ENCODE results near the gene ACRV1. TPM values are rescaled to one million over a fixed set of nuclear protein-coding genes. Genes with fewer than 3 reads are reported as not detected.
"Not testable (repeated sequence)": the region's sequence is repeated elsewhere in the genome, so short reads cannot be mapped to it uniquely, and the experiment has no call there.

ACRV1 gene, protein sequence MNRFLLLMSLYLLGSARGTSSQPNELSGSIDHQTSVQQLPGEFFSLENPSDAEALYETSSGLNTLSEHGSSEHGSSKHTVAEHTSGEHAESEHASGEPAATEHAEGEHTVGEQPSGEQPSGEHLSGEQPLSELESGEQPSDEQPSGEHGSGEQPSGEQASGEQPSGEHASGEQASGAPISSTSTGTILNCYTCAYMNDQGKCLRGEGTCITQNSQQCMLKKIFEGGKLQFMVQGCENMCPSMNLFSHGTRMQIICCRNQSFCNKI
- total RNA-seq, result not detected in 2 replicates

DNA sequence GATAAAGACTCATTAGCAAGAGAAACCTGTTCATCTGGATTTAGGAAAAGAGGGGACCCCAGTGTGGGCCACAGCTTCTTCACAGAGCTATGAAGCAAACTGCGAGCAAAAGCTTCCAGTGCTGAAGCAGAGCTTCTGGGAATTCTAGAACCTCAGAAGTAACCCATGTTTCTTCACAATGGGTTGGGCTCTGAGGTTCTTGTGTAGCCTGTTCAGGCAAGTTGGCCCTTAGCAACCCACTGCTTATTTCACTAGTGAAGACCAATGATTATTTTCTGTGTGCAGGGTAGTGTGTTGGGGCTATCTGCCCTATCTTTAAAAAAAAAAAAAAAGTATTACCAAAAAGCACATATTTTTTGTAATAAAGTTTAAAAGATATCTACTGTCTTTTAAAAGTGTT lies at the start of gene ACRV1:
Gene ACRV1 (minus strand): TSS at position 101 of the 400 bp plus-strand sequence. CDS start 67 bp downstream, at position 34.
- H3K4me3 ChIP-seq (ENCODE audit: low read depth, low read length), result no peak within 1 kb of the TSS
- TF ChIP-seq, protein P1, sequence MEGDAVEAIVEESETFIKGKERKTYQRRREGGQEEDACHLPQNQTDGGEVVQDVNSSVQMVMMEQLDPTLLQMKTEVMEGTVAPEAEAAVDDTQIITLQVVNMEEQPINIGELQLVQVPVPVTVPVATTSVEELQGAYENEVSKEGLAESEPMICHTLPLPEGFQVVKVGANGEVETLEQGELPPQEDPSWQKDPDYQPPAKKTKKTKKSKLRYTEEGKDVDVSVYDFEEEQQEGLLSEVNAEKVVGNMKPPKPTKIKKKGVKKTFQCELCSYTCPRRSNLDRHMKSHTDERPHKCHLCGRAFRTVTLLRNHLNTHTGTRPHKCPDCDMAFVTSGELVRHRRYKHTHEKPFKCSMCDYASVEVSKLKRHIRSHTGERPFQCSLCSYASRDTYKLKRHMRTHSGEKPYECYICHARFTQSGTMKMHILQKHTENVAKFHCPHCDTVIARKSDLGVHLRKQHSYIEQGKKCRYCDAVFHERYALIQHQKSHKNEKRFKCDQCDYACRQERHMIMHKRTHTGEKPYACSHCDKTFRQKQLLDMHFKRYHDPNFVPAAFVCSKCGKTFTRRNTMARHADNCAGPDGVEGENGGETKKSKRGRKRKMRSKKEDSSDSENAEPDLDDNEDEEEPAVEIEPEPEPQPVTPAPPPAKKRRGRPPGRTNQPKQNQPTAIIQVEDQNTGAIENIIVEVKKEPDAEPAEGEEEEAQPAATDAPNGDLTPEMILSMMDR (conservative IDR thresholded peaks at IDR 0.05; ENCODE audit: low read depth, low read length), result no peak
- no peak for DNase-seq (ENCODE audit: low read depth)

DNA sequence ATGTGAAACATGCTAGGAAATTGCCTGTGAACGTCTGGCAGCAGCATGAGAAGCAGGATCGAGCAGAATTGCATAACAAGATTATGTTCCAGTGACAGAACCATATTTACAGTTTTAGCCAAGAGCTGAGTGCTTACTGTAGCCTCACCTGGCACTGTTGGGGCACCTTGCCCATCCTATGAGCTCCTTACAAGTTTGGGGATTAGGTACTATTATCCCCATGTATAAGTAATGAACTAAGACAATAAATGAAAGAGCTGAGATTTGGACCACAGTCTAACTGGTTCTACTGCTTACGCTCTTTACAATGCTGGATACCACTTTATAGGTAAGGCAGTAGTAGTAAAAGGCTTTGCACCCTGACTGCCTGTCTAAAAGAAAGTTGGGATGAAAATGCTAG lies 48.3 kb upstream of the ACRV1 start:
- TF ChIP-seq, protein P1 (conservative IDR thresholded peaks at IDR 0.05; ENCODE audit: low read depth, low read length), result no peak
- DNase-seq (ENCODE audit: low read depth), result no peak
- no peak overlapping the region for H3K4me3 ChIP-seq (ENCODE audit: low read depth, low read length)

DNA sequence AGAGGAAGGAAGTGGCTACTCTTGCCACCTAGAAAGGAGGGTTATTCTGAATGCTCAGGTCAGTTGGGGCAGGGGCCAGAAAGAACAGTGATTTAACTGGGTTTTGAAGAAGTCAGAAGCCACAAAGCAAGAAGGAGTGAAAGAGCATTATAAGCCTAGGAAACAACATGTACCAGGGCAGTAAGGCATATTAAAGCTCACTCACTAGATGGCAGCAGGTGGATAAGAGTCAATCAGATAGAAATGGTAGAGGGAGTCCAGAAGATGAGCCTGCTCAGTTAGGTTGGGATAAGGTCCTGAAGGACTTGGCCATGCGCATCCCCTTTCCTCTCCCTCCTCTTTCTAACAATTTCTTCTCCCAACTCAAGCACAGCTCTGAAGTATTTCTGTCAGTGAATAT lies 43.5 kb upstream of the ACRV1 start:
- no peak overlapping the region for H3K4me3 ChIP-seq (ENCODE audit: low read depth, low read length)
- DNase-seq (ENCODE audit: low read depth), result no peak

DNA sequence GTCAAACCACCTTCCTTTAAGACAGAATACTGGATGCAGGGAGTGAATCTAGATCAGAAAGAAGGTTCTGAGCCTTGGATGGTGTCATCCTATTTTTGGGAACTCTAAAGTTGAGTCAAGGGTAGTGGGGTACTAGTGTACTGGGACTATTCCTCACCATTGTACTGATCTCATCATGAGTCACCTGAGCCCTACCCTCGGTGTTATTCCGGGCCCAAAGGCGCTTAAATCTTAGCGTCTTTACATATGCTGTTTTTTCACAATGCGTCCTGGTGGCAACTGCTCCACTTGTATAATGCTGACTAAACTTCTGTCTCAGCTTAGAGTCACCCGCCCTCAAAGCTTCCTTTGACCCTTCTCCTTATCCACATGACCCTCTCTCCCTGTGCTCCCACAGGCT lies 40.1 kb upstream of the ACRV1 start:
- no peak for DNase-seq (ENCODE audit: low read depth)
- TF ChIP-seq, protein P1 (conservative IDR thresholded peaks at IDR 0.05; ENCODE audit: low read depth, low read length), result no peak

More for the DNA sequence above, 43.5 kb upstream of the ACRV1 start:
- TF ChIP-seq, protein P1 (conservative IDR thresholded peaks at IDR 0.05; ENCODE audit: low read depth, low read length), result peak; percentile 43

DNA sequence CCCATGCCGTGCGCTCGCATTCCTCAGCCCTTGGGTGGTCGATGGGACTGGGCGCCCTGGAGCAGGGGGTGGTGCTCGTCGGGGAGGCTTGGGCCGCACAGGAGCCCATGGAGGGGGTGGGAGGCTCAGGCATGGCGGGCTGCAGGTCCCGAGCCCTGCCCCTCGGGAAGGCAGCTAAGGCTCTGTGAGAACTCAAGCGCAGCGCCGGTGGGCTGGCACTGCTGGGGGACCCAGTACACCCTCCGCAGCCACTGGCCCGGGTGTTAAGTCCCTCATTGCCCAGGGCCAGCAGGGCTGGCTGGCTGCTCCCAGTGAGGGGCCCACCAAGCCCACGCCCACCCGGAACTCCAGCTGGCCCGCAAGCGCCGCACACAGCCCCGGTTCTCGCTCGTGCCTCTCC lies 24.0 kb upstream of the ACRV1 start:
- H3K4me3 ChIP-seq (ENCODE audit: low read depth, low read length); DNase-seq (ENCODE audit: low read depth): not testable (repeated sequence)

More for the DNA sequence above, 40.1 kb upstream of the ACRV1 start:
- H3K4me3 ChIP-seq (ENCODE audit: low read depth, low read length), result no peak overlapping the region

DNA sequence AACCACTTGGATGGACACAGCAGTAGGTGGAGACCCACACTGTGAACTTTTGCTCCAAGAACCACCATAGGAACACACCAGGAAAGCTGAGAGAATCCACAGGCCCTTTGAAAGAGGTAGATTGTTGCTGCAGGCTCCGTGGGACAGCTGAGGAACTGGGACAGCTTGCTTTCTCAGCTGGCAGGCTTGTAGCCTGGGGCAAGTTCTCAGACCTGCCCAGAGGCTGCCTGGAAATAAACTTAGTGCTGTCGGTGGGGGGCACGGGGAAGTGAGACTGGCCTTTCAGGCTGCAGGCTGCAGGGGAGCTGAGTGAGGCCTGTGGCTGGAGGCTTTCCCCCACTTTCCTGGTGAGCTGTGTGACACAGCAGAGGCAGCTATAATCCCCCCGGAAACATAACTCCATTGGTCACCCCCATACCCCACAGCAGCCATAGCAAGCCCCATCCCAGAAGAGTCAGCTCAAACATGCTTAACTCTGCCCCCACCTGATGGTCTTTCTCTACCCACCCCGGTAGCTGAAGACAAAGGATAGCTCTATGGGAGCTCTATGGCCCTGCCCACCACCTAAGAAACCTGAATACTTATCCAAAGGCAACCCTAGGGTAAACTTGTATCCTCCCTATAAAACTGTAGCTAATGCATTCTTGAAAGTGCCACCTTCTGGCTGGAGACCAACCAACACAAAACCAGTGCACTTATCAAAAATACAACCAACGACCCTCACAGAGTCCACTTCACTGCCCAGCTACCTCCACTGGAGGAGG lies 21.4 kb upstream of the ACRV1 start:
- DNase-seq (ENCODE audit: low read depth), result no peak
- TF ChIP-seq, protein P1 (conservative IDR thresholded peaks at IDR 0.05; ENCODE audit: low read depth, low read length), result no peak

DNA sequence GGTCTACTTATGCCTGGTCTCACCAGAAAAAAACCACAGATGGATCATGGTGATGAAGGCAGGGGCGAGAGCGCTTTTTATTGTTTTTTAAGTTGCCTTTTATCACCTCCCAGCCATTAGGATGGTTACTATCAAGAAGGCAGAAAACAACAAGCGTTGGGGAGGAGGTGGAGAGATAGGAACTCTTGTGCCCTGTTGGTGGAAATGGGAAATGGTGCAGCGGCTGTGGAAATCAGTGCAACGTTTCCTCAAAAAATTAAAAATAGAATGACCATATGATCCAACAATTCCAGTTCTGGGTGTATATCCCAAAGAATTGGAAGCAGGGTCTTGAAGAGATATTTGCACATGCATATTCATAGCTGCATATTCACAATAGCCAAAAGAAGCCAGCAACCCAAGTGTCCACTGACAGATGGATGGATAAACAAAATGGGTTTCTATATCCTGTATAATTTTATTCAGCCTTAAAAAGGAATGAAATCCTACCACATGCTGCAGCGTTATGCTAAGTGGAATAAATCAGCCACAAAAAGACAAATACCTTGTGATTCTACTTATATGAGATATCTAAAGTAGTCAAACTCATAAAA lies 20.5 kb upstream of the ACRV1 start:
- no peak overlapping the region for H3K4me3 ChIP-seq (ENCODE audit: low read depth, low read length)
- TF ChIP-seq, protein P1 (conservative IDR thresholded peaks at IDR 0.05; ENCODE audit: low read depth, low read length), result no peak
- no peak for DNase-seq (ENCODE audit: low read depth)

More for the DNA sequence above, 21.4 kb upstream of the ACRV1 start:
- H3K4me3 ChIP-seq (ENCODE audit: low read depth, low read length), result no peak overlapping the region

Measured in epithelial cell of proximal tubule (primary cell).